ENCODE results near the gene LDLRAD4.

- TF ChIP-seq CTCF (IDR thresholded peaks at IDR 0.05) (no peak), EZH2 (IDR thresholded peaks at IDR 0.05; ENCODE audit: borderline replicate concordance, insufficient read depth, low read depth, low read length, poor library complexity, severe bottlenecking) (no peak)
Measured at GRCh38 chr18:13620206-13620672, 401.7 kb downstream of the LDLRAD4 start.
